ENCODE data around the gene CNNM3. TPM values are rescaled to one million over a fixed set of nuclear protein-coding genes. Genes with fewer than 3 reads are reported as not detected.

Gene CNNM3
- total RNA-seq, 2 donors from 2014 or later: 15.0 to 18.8 TPM

Other genes with a start within 250 kb of the CNNM3 start
- gene KANSL3, start 178.0 kb upstream of the CNNM3 start, total RNA-seq: 10 to 100 TPM; 51.4 to 53.6 TPM
- not detected for gene FER1L5, start 173.5 kb upstream of the CNNM3 start, total RNA-seq
- gene LMAN2L, start 76.2 kb upstream of the CNNM3 start, total RNA-seq: 1 to 10 TPM; 5.1 to 6.3 TPM
- gene CNNM4, start 55.4 kb upstream of the CNNM3 start, total RNA-seq: 1 to 10 TPM; 8.7 to 8.9 TPM
- 1 to 10 TPM; 3.7 to 6.8 TPM for gene ANKRD23, start 27.8 kb downstream of the CNNM3 start, total RNA-seq
- 10 to 100 TPM; 23.8 to 39.2 TPM for gene ANKRD39, start 41.7 kb downstream of the CNNM3 start, total RNA-seq
- gene SEMA4C, start 53.8 kb downstream of the CNNM3 start, total RNA-seq: 10 to 100 TPM in 1 of 2 donors, 1 to 10 TPM in 1; 6.8 to 10.8 TPM
- gene FAM178B, start 170.3 kb downstream of the CNNM3 start, total RNA-seq: under 1 TPM; 0.31 to 0.43 TPM

Measured in activated naive CD4-positive, alpha-beta T cell treated with anti-CD3 and anti-CD28 coated beads, Interleukin-2, amount 50 U/mL, for 72 hours (primary cell).